GM19467 (cell line): ENCODE results near the gene DHODH.
"Not testable (repeated sequence)": the region's sequence is repeated elsewhere in the genome, so short reads cannot be mapped to it uniquely, and the experiment has no call there.

Experiments
- ATAC-seq: cut with Tn5 transposase; IDR thresholded peaks from one replicate; pipeline ENCODE4 v1.9.1; 2021; ENCODE audit warnings: mild to moderate bottlenecking, moderate library complexity; ENCODE audit not compliant: unreplicated experiment

The DHODH gene

GRCh38 chr16:72050769-72051464 lies 42.4 kb downstream of the DHODH start:
- no peak for ATAC-seq

- ATAC-seq, result no peak
These were observed 43.3 kb downstream of the DHODH start for GRCh38 chr16:72051818-72052217.

DNA sequence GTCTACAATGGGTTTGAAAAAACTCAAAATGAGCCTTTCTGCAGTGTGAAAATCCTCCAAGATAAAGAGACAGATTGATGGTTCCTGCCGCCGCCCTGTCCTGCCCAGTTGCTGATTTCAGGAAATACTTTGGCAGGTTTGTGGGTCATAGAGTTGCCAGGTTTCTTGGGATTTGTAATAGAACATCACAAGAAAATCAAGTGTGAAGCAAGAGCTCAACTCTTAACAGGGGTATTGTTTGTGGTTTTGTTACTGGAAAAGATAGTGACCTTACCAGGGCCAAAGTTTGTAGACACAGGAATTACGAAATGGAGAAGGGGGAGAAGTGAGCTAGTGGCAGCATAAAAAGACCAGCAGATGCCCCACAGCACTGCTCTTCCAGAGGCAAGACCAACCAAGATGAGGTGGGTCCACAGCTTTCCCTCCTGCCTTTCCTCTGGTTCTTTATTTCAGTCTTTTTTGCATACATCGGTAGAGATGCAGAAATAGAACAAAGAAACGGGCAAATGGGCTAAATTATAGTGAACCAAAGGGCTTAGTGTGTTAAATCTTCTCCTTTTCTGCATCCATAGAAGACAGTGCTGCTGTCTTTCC lies 45.8 kb downstream of the DHODH start, which contains the start of gene HP:
Gene HP (plus strand): TSS at position 252 of the 594 bp plus-strand sequence. CDS start 148 bp downstream, at position 400.
- not testable (repeated sequence) for ATAC-seq

DNA sequence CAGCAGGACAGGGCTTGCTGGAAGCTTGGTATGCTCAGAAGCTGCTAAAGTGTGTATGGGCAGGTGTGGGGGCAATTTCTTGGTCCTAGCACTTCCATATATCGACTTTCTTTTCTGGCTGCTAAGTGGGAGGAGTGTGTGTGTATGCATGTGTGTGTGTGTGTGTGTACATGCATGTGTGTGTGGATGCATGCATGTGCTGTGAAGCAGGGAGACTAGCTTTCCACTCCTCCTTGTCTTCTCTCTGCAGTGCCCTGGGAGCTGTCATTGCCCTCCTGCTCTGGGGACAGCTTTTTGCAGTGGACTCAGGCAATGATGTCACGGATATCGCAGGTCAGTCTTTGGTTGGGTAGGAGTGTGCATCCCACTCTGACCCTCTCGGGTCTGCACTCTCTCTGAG lies 47.4 kb downstream of the DHODH start:
- ATAC-seq, result no peak

- not testable (repeated sequence) for ATAC-seq
These were observed 48.8 kb downstream of the DHODH start for GRCh38 chr16:72057313-72057712.

DNA sequence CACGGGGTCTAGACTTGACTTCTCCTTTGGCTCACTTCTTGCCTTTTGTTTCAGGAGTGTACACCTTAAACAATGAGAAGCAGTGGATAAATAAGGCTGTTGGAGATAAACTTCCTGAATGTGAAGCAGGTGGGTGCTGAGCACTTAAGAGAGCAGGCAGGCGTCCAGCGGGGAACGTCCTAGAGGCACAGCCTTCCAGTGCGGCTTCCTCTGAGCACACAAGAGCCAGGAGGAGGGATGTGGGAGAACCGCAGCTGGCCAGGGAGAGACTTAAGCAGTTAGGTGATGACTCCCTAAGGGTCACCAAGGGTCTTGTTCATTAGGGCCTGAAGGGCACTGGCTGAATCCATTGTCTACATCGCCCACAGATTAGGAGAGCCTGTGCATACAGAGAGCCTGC lies 50.5 kb downstream of the DHODH start:
- ATAC-seq, result not testable (repeated sequence)

- ATAC-seq, result no peak
These were observed 51.9 kb downstream of the DHODH start for GRCh38 chr16:72060405-72060804.

- ATAC-seq, result no peak
These were observed 53.0 kb downstream of the DHODH start for GRCh38 chr16:72061564-72061963.

GRCh38 chr16:72064361-72064894 lies 55.9 kb downstream of the DHODH start:
- ATAC-seq, result no peak

- no peak for ATAC-seq
These were observed 58.2 kb downstream of the DHODH start for GRCh38 chr16:72066747-72067146.

DNA sequence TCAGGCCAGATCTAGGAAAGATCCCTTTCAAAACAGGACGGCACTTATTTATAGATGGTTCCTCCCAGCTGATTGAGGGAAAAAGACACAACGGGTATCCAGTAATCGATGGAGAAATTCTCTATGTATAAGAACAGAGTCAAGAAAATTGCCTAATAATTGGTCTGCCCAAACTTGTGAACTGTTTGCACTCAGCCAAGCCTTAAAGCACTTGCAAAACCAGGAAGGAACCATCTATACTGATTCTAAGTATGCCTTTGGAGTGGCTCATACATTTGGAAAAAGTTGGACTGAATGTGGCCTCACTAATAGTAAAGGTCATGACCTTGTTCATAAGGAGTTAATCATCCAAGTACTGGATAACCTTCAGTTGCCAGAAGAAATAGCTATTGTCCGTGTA lies 60.4 kb downstream of the DHODH start:
- ATAC-seq, result no peak

GRCh38 chr16:72072514-72073342 lies 64.2 kb downstream of the DHODH start:
- ATAC-seq, result no peak

- ATAC-seq, result no peak
These were observed 65.2 kb downstream of the DHODH start for GRCh38 chr16:72073560-72074230.

DNA sequence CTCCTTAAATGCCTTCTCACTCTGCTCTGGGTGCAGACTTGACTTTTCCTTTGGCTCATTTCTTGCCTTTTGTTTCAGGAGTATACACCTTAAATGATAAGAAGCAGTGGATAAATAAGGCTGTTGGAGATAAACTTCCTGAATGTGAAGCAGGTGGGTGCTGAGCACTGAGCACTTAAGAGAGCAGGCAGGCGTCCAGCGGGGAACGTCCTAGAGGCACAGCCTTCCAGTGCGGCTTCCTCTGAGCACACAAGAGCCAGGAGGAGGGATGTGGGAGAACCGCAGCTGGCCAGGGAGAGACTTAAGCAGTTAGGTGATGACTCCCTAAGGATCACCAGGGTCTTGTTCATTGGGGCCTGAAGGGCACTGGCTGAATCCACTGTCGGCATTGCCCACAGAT lies 66.5 kb downstream of the DHODH start:
- ATAC-seq, result not testable (repeated sequence)
